Upper lobe of right lung (tissue), 1 donor: ENCODE data around the gene CADPS. TPM values are rescaled to one million over a fixed set of nuclear protein-coding genes. Genes with fewer than 3 reads are reported as not detected.

Experiments used
- ATAC-seq: fragments of 200-7000 bp; cut with Tn5 transposase; one replicate; pipeline ENCODE4 v1.9.1; 2020; ENCODE audit warnings: mild to moderate bottlenecking, moderate library complexity
- DNase-seq: peaks from one replicate; pipeline ENCODE4 v3.0.0-alpha.2; 2020
- H3K27ac ChIP-seq: fragments of 200-600 bp; one replicate; pipeline ENCODE4 v1.8.0; 2022
- H3K27me3 ChIP-seq: fragments of 200-600 bp; one replicate; pipeline ENCODE4 v1.8.0; 2022; ENCODE audit warnings: mild to moderate bottlenecking
- H3K36me3 ChIP-seq: fragments of 200-600 bp; one replicate; pipeline ENCODE4 v1.8.0; 2022
- H3K4me1 ChIP-seq: fragments of 200-600 bp; one replicate; pipeline ENCODE4 v1.8.0; 2022
- H3K4me3 ChIP-seq: fragments of 200-600 bp; one replicate; pipeline ENCODE4 v1.8.0; 2022; ENCODE audit warnings: mild to moderate bottlenecking
- H3K9me3 ChIP-seq: fragments of 200-600 bp; one replicate; pipeline ENCODE4 v1.8.0; 2022
- intact Hi-C: fragments of 100-400 bp; cut with DNase I; formaldehyde crosslinking; loops from one replicate; pipeline ENCODE4 v1.11.0; 2022
- total RNA-seq: library from RNA; stranded (reverse); fragmentation: NEBNext Ultra II Directional; extraction: Animal tissue kit (Norgen Biotek cat#: 25700); gene quantifications from one replicate; pipeline ENCODE4 v1.2.1, GENCODE V29; 2021
- TF ChIP-seq, protein P1 (sequence below): fragments of 200-600 bp; IDR thresholded peaks from one replicate; pipeline ENCODE4 v1.8.0; 2022; ENCODE audit warnings: antibody characterized with exemption
- donor health status: DM: no; HTN: yes; CAD: no; lungs with severe emphysema.

Gene CADPS
- total RNA-seq, 1 donor from 2014 or later, result 1.1 TPM

DNA sequence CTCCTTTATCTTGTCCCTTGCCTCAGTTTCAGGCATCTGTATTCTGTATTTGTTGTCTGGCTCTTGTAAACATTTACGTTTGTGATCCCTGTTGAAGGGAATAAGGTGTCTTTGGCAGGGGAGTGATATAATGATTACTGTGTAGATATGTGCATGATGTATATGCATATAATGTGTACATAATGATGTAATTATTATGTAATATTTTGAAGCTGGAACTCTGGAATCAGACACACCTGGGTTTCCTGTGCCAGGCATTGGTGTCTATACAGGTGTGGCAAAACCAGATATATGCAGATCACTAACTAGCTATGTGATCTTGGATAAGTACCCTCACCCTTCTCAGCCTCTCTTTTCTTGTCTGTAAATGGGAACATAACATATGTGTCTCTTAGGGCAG, 260.7 kb downstream of the CADPS start:
- intact Hi-C loops, result no loop called here
- DNase-seq (no peak), ATAC-seq (no peak)
- Histone ChIP-seq H3K36me3 (no peaks in the 10 kb centered on the region), H3K27ac (no peak overlapping the region), H3K27me3 (no peaks in the 10 kb centered on the region), H3K4me1 (no peaks in the 10 kb centered on the region), H3K4me3 (no peak overlapping the region), H3K9me3 (no peaks in the 10 kb centered on the region)
- TF ChIP-seq, protein P1, sequence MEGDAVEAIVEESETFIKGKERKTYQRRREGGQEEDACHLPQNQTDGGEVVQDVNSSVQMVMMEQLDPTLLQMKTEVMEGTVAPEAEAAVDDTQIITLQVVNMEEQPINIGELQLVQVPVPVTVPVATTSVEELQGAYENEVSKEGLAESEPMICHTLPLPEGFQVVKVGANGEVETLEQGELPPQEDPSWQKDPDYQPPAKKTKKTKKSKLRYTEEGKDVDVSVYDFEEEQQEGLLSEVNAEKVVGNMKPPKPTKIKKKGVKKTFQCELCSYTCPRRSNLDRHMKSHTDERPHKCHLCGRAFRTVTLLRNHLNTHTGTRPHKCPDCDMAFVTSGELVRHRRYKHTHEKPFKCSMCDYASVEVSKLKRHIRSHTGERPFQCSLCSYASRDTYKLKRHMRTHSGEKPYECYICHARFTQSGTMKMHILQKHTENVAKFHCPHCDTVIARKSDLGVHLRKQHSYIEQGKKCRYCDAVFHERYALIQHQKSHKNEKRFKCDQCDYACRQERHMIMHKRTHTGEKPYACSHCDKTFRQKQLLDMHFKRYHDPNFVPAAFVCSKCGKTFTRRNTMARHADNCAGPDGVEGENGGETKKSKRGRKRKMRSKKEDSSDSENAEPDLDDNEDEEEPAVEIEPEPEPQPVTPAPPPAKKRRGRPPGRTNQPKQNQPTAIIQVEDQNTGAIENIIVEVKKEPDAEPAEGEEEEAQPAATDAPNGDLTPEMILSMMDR, result no peak

DNA sequence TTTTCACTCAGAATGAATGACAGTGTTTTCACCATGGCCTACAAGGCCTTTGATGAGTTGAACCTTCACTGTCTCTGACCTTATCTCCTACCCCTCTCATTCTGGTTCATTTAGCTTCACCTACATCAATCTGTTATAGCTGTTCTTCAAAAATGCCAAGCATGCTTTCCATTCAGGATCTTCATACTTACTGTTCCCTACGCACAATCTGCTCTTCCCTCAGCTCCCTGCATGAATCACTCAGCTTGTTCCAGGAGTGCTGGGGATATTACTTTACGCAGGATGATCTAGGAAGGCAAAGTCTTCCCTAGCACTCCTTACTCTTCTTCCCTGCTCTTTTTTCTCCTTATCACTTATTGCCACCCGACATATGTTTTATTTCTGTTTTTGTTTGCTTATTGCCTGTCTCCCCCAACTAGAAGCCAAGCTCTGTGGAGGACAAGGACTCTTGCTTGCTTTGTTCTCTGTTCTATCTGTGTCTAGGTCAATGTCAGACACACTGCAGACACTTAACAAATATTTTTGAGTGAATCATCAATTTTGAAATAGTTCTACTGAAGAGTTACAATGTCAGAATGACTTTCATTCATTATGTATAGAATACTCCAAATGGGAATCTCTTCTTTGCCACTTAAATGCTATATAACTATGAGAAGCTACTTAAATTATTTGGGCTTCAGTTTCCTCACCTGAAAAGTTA, 263.5 kb downstream of the CADPS start:
- TF ChIP-seq, protein P1, result no peak
- intact Hi-C loops, result no loop called here
- no peak overlapping the region for H3K4me3 ChIP-seq

DNA sequence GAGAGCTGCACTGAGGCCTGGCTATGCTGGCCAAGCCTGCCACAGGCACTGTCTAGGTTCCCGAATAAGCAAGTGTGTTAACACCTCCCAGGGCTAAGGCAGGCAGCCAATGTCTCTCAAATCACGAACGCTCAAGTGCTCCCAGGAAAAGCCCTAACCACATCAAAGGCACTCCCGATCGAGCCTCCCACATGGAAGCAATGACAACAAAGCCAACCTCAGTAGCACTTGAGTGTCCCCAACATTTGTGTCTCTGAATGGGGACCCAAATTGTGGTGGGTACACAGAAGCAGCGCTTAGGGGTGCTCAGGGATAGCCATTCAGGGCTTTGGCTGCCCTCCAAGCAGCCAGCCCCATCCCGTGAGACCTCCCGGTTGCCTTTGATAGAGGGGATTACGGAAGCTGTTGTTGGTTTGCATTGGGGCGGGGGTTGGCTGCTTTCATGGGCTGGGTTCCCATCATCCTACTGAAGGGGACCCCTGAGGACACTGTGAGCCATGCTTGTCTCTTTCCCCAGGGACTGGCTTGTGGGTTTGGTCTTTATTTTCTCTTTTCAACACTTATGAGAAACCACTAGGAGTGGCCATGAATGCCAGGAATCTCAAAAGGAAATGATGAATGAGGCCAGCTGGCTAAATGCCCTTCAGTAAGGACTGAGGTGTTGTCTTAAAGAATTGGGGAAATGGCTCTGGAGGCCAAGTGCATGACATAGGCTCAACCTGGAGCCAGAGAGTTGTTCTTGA, 267.8 kb downstream of the CADPS start:
- Histone ChIP-seq H3K27ac (peak overlapping the region; percentile 88), H3K27me3 (no peaks in the 10 kb centered on the region), H3K9me3 (no peaks in the 10 kb centered on the region), H3K36me3 (no peaks in the 10 kb centered on the region), H3K4me1 (no peaks in the 10 kb centered on the region), H3K4me3 (no peak overlapping the region)
- TF ChIP-seq, protein P1, result no peak
- ATAC-seq, result peak; percentile 85
- peak; percentile 88 for DNase-seq
- intact Hi-C loops, result no loop called here

More for the DNA sequence above, 263.5 kb downstream of the CADPS start:
- Histone ChIP-seq H3K4me1 (no peaks in the 10 kb centered on the region), H3K27ac (no peak overlapping the region), H3K27me3 (no peaks in the 10 kb centered on the region), H3K36me3 (no peaks in the 10 kb centered on the region), H3K9me3 (no peaks in the 10 kb centered on the region)
- ATAC-seq (no peak), DNase-seq (no peak)

DNA sequence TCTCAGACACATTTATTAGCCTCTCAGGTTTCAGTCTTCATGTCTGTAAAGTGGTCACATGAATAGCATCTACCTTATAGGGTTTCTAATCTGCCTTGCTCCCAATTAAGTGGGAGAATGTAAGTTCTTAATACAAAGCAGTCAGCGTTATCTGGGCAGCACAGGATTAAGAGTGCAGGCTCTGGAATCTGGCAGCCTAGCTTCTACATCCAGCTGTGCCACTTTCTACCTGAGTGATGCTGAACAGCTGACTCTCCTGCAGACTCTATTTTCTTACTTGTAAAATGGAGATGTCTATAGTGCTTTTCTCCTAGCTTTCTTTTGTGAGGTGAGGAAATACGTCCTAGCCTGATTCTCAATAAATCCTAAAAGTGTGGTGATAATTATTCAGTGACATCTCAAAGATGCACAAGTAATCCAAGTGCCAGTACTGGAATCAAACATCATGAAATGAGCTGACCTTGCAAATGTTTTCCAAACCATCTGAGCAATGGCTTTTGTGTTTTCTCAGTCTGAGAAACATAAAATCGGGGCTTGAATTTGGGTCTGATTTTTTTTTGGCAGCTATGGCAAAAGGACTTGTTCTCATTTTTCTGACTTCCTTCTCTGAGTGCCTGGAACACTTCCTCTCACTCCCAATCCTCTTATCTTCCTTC, 269.7 kb downstream of the CADPS start:
- Histone ChIP-seq H3K9me3 (no peaks in the 10 kb centered on the region), H3K4me3 (no peak overlapping the region), H3K4me1 (peaks cover 6% of the 10 kb centered on the region), H3K36me3 (no peaks in the 10 kb centered on the region), H3K27me3 (no peaks in the 10 kb centered on the region), H3K27ac (no peak overlapping the region)
- DNase-seq (no peak), ATAC-seq (no peak)
- intact Hi-C loops, result no loop called here
- TF ChIP-seq, protein P1, result no peak

DNA sequence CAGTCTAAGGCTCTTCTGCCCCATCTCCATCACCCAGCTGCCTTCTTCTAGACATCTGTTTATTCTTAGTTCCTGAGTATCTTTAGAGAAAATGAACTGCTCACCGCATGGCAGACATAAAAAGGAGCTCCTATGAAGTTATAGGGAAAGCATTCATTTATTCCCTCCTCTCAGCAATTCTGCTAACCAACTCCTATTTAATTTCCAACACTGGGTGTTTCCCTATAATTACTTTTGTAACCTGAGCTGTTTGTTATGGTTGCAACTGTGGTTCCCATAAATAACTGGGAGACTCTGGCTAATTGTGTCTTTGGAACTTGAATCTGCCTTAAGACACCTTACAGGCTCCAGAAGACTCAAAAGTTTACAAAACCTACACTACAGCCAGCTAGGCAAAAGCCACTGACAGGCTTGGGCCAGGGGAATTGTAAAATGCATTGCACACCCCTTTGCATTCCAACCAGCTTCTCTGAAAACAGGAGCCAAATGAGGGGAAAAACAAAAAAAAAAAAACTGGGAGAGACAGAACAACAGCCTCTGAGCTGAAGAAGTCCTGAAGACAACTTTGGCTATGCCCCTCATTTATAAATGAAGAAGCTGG, 270.4 kb downstream of the CADPS start:
- Histone ChIP-seq H3K27ac (no peak overlapping the region), H3K4me1 (peaks cover 6% of the 10 kb centered on the region), H3K36me3 (no peaks in the 10 kb centered on the region), H3K4me3 (no peak overlapping the region), H3K27me3 (no peaks in the 10 kb centered on the region), H3K9me3 (no peaks in the 10 kb centered on the region)
- TF ChIP-seq, protein P1, result no peak
- intact Hi-C loops, result no loop called here
- ATAC-seq, result no peak
- no peak for DNase-seq
